Immature natural killer cell (primary cell): ENCODE data around the gene KLHL33. TPM values are rescaled to one million over a fixed set of nuclear protein-coding genes. Genes with fewer than 3 reads are reported as not detected.

Experiments used
- polyA plus RNA-seq, 3 donors: library from polyadenylated mRNA; unstranded; fragments of 300-500 nt; fragmentation: Illumina TruSeq; gene quantifications; one replicate each; pipeline ENCODE4 v1.2.3, GENCODE V29; 2021

KLHL33 gene
- polyA plus RNA-seq, 3 donors from 2014 or later, result 0.21 TPM; not detected in 2

Other genes starting within 250 kb of the KLHL33 start
- gene OR11G2, start 245.3 kb downstream of the KLHL33 start, polyA plus RNA-seq, result not detected
- not detected for gene OR11H6, start 212.5 kb downstream of the KLHL33 start, polyA plus RNA-seq
- gene OR11H7, start 207.2 kb downstream of the KLHL33 start, polyA plus RNA-seq, result not detected
- gene OR11H4, start 196.9 kb downstream of the KLHL33 start, polyA plus RNA-seq, result not detected
- 10 to 100 TPM; 24.3 to 42.4 (median 25.9) TPM for gene TTC5, start 130.2 kb downstream of the KLHL33 start, polyA plus RNA-seq
- gene CCNB1IP1, start 102.9 kb downstream of the KLHL33 start, polyA plus RNA-seq, result 10 to 100 TPM; 11.0 to 16.2 (median 14.9) TPM
- gene PARP2, start 92.5 kb downstream of the KLHL33 start, polyA plus RNA-seq, result 10 to 100 TPM in 2 of 3 donors, 1 to 10 TPM in 1; 8.1 to 12.8 (median 10.4) TPM
- 1 to 10 TPM in 2 of 3 donors, not detected in 1; 4.2 to 8.1 TPM for gene TEP1, start 22.7 kb downstream of the KLHL33 start, polyA plus RNA-seq
- 10 to 100 TPM; 40.2 to 49.4 (median 45.5) TPM for gene OSGEP, start 18.6 kb upstream of the KLHL33 start, polyA plus RNA-seq
- gene APEX1, start 19.1 kb upstream of the KLHL33 start, polyA plus RNA-seq, result 10 to 100 TPM; 85.6 to 95.6 (median 93.3) TPM
- gene PIP4P1, start 25.3 kb upstream of the KLHL33 start, polyA plus RNA-seq, result 10 to 100 TPM; 17.7 to 29.2 (median 26.2) TPM
- 10 to 100 TPM; 38.8 to 71.6 (median 69.6) TPM for gene PNP, start 33.2 kb upstream of the KLHL33 start, polyA plus RNA-seq
- not detected for gene RNASE10, start 69.4 kb upstream of the KLHL33 start, polyA plus RNA-seq
- not detected for gene RNASE9, start 124.9 kb upstream of the KLHL33 start, polyA plus RNA-seq
- gene RNASE11, start 151.8 kb upstream of the KLHL33 start, polyA plus RNA-seq, result not detected
- not detected for gene RNASE12, start 155.2 kb upstream of the KLHL33 start, polyA plus RNA-seq
- not detected for gene OR6S1, start 205.5 kb upstream of the KLHL33 start, polyA plus RNA-seq
- gene RNASE4, start 248.4 kb upstream of the KLHL33 start, polyA plus RNA-seq, result 1 to 10 TPM in 1 of 3 donors, under 1 TPM in 2; 0.50 to 1.6 (median 0.82) TPM